GM21619 (cell line): ENCODE results near the gene FOXI3.

ENCODE experiments used
- ATAC-seq: cut with Tn5 transposase; IDR thresholded peaks from one replicate; pipeline ENCODE4 v1.9.1; 2021; ENCODE audit not compliant: unreplicated experiment

The FOXI3 gene

DNA sequence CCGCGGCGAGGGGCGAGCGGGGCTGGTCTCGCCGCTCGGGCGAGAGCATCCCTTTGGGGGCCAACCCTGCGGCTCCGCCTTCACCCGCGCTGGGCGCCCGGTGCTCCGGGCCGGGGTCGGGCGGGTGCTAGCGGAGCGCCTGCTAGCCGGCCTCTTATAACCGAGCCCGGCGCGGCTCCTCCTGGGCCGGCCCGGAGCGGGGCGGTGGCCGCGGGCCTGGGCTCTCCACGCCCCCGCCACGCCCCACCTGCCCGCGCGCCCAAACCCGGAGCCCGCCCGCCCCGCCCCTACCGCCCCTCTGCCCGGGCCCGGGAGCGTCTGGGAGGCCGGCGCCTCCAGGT lies at the start of gene FOXI3:
FOXI3 (minus strand) TSS at position 129 of the 341 bp plus-strand sequence. CDS start 158 bp downstream, outside the sequence.
- no peak for ATAC-seq

DNA sequence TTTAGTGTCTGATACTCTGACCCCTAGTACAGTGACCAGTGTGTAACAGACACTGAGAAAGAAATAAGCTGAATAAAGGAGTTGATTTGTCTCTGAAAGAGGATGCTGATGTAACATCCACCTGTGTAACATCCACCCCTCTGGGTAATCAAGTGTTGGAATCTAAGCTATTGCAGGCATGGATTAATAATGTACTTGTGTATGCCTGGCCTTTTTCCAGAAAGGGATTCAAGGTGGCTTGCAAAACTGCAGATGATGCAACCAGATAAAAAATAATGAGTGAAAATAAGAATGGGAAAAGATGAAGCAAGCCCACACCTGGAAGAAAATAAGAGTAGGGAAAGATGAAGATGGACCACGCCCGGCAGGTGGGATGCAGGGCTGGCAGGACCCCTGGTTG lies 48.2 kb upstream of the FOXI3 start:
- no peak for ATAC-seq

DNA sequence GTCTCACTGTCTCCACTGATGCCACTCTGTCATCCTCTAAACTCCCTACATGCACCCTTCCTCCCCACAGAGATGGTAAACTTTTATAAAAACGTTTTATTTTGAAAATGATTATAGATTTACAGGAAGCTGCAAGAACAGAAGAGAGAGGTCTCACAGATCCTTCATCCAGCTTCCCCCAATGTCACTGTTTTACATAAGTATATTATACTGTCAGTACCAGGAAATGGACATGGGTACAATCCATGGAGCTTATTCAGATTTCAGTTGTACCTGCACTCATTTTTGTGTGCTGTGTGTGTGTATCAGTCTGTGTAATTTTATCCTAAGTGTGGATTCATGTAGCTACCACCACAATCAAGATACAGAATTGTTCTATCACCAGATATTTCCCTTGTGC lies 46.7 kb upstream of the FOXI3 start:
- ATAC-seq: no peak

DNA sequence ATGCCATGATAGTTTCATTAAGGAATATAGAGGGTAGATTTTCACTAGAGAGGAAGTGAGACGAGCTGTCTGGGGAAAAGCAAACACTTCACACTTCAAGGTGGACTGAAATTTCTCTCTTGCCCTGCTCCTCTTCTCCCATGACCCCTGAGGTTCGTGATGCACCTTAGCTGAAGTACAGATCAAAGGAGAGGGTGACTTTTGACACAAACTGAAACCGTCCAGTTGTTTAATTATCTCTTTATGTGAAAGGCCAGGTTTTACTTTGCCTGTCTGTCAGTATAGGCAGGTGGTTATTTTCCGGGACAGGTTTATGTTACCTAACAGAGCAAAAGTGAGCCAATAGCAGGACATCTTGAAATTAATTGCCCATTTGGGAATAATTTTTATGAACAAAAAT lies 41.0 kb upstream of the FOXI3 start:
- no peak for ATAC-seq

DNA sequence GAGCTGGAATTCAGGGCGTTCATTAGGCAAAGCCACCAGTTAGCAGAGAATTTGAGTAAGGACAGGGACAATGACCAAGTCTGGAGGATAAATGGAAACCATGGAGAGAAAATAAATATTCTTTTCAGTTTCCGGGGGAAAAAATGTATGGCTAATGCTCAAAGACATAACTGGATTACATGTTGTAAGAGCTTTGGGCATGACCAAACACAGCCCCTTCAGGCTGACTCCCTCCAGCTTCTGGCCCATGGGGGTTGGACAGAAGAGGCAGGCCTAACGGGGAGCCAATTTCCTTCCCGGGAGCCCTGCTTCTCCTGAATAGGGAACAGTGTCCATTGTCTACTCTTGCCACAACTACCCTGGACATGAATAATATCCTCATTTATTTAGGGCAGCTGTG lies 39.5 kb upstream of the FOXI3 start:
- no peak for ATAC-seq

DNA sequence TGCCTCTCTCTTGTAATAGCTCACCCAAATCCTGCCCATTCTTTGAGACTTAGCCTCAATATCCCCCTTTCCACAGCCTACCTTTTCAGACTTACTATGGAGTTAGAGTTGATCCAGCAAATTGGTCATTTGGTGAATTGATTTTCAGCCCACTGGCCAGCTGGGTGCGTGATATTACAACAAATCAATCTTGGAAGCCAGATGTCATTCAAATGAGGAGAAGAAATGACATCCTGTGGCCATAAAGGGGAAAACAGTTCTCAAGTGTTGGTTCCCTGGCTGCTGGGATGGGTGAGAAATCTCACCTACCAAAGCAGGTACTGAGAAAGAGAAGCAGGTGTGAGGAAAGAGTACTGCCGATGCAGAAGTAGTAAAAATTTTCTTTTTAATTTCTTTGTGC lies 36.7 kb upstream of the FOXI3 start:
- ATAC-seq: no peak

DNA sequence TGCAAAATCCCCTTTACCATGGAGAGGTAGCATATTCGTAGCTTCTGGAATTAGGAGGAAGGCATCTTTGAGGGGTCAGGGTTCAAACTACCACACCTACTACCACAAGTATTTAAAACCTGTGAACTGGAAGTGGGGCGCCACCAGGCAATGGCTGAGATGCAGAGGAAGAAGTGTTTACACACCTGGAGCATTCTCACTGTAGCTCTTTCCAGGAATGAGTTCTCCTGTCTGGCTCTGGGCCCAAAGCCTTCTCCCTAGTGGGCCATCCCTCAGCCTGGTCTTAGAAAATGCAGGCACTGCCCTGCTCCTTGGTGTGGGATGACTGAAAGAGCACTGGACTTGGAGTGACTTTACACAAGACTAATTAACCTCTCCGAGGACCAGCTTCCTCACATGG lies 30.7 kb upstream of the FOXI3 start:
- ATAC-seq: no peak

DNA sequence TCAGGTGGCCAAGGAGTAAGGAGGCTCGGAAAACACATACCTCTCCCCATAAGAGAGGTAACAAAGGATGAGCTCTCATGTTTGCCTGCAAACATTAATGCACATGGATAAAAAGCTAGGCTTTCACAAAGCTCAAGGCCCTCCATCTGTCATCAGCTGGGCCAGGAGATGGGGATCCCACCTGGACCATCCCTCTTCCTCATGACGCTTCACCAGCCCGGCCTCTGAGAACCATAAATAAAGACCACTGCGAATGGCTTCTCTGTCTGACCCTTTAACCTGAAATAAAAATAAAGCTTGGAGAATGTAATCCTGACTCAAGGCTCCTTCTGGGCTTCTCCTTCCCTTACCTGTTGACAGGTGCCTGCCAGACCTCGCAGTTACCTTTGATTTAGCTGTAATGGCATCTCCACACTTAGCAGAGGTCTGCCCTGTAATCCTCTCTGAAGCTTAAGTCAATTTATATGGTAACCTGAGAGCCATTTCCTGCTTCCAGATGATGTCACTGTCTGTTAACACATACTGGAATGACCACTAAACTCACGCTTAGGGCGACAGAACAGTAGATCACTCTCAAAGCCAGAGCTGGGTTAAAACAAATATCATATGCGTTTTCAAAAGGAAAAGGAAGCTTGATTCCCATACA lies 29.3 kb upstream of the FOXI3 start:
- no peak for ATAC-seq

DNA sequence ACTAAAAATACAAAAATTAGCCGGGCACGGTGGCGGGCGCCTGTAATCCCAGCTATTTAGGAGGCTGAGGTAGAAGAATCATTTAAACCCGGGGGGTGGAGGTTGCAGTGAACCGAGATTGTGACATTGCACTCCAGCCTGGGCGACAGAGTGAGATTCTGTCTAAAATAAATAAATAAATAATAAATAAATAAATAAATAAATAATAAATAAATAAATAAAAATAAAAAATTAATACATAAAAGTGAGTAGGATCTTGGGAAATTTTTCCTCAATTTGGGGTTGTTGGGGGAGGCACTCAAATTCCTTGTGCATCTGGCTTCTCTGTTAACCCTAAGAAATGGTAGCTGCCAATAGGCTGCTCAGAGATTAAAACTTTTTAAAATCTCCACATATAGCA lies 20.3 kb upstream of the FOXI3 start:
- no peak for ATAC-seq

DNA sequence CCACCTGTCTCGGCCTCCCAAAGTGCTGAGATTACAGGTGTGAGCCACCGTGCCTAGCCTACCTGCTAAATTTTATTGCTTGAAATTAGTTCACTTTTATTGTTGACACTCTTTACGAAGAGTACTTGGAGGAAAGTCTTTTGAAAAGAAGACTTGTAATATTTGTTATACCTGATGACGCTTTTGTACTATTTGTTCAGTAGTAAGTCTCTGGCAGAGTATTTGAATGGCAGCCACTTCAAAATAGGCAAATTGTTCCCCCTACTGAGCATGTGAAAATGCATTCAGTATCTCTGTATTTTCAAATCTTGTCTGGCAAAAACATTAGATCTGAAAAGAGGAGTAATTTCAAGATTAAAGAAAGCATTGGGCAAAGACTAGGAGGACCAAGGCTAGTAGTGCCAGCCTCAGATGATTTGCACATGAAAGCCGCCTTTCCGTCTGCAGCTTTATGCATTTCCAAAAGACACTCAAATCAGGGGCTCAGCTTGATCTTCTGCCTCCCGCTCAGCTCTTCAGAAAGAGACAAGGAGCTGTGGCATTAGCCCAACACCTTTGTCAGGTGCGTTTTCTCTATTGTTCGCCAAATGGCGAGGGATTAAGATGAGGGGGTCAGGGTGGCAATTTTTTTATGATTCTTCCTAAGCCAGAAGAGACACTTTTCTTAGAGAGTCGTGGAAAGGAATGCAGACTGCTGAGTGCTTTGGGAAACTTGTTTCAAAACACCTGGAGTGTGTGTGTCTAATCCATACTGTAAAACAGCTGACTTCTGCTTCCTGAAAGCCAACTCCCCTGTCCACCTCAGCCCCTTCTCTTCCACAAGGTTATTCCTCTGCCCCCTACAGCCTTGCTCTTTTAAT lies 18.8 kb upstream of the FOXI3 start:
- ATAC-seq: no peak

DNA sequence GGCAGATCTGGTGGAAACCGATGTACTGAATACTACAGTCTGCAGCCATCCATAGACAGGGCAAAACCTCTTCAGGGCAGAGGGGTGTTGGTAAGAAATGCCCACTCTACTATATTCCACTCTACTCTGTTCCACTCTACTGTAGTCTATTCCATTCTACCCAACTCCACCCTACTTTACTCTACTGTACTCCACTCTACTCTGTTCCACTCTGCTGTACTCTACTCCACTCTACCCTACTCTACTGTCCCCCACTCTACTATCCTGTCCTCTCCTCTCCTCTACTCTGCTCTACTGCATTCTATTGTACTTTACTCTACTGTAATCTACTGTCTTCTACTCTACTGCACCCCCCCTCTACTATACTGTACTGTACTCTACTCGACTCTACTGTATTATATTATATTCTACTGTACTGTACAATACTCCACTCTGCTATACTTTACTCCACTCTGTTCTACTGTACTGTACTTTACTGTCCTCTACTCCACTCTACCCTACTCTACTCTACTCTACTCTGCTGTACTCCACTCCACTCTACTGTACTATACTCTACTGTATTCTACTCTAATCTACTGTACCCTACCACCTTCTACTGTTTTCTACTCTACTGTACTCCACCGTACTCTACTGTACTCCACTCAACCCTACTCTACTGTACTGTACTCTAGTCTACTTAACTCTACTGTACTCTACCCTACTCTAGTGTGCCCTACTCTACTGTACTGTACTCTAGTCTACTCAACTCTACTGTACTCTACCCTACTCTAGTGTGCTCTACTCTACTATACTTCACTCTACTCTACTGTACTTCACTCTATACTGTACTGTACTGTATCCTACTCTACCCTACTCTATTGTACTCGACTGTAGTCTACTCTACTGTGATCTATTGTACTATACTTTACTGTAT lies 17.0 kb upstream of the FOXI3 start:
- ATAC-seq: no peak

DNA sequence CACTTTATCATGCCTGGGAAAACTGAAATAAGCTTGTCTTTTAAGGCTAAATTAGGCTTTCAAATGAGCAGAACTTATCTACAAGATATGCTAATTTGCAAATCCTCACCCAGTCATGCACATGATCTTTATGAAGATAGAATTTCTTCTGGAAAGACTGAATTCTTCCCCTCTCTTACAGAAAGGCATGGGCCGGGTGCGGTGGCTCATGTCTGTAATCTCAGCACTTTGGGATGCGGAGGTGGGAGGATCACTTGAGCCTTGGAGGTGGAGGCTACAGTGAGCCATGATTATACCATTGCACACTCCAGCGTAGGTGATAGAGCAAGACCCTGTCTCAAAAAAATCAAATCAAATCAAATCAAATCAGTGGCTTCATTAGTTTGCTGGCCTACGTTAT lies 11.7 kb upstream of the FOXI3 start:
- no peak for ATAC-seq

DNA sequence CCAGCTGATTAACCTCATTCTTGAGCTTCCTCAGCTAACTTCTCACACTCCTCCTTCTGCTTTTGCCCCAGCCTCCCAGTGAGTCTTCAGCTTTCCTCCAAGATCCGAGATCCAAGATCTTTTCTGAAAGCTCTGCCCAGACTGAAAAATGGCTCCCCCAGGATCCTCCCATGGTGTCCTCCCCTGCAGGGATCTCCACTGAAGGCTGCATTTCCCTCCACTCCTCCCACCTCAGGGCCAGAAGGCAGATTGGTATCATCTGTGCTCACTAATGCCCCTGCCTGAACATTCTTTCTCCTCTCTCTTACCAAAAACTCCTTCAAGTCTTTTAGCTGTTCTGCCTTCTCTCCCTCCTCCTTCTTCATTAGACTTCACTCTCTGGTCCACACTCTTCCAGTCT lies 6.1 kb upstream of the FOXI3 start:
- no peak for ATAC-seq

DNA sequence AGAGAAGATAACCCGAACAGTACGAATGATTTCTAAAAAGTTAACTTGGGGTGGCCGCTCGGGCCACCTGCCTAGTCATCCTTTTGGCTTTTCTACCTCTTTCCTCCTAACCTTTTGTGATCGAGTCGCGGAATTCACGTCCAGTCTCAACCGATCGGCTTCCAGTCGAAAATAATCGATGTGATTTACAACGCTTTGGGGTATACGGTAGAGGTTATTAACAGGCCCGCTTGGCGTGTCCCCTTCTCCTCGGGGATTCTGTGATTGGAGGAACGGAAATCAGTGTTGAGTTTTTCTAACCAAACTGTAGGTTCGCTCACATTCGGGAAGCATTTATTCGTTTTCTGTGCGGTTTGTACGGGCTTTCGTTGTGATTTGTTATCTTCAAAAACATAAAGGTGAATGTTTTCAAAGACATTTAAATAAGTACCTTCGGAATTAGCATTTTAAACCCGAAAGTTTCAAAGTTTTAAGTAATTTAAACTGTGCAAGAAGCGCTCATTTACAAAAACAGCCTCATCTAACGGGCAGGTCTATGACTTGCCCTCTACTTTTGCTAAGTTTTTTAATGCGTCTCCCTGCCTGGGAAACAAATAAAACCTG lies 588 bp upstream of the FOXI3 start:
- ATAC-seq: no peak

DNA sequence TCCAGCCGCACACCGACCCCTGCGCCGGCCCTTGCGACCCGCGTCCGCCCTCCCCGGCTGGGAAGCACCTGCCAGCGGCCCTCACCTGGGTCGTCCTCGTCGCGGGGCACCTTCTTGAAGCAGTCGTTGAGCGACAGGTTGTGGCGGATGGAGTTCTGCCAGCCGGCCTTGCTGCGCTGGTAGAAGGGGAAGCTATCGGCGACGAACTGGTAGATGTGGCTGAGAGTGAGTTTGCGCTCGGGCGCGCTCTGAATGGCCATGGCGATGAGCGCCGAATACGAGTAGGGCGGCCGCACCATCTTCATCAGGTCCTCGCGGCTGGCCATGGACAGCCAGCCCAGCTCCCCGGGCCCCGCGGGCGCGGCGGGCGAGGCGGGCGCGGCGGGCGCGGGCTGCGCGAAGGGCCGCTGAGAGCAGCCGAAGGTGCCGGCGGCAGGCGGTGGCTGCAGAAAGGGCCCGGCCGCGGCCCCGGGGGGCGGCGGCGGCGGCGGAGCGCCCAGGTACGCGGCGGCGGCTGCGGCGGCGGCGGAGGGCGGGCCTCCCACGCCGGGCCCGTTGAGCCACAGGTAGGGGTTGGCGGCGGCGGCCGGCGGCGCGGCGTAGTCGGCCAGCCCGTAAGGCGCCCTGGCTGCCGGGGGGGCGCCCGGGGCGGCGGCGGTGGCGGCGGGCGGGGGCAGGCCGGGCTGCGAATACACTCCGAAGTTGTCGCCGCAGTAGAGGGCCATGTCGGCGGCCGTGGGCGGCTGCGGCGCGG lies 505 bp downstream of the FOXI3 start:
- ATAC-seq: no peak

DNA sequence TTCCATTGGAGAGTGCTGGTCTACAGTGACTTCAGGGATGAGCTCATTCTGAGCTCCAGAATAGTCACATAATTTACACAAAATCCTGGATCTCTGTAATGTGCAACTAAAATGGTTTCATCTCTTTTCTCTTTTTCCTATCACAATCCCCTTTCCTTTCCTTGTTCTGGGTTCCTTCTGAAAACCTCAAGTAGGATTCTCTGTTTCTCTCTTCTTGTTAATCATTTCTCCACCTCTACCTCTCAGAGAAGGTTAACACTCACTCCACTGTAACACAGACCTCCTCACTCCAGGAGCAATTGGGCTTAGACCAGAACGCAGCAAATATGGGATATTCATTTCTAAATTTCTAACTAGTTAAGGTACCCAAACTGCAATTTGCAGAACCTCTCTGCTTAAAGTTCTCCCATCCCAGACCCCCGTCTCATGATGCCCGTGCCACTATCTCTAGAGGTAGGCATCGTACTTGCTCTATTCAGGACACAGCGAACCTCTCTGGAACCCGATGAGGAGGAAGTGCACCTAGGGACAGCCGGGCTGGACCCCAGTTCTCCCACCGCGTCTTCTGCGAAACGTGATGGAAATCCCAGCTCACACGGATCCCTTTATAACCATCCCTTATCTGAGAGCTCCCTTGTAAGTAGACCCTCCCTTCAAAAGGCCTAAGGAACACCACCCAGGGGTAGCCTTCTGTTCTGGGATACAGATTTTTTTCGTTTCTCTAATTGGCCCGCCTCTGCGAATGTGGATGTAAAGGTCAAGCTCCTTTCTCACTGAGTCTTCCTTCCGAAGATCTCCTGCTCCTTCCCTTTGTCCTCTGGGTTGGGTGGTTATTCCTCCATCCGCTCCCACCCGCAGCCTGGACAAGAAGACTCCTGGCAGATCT lies 1.3 kb downstream of the FOXI3 start:
- ATAC-seq: no peak

DNA sequence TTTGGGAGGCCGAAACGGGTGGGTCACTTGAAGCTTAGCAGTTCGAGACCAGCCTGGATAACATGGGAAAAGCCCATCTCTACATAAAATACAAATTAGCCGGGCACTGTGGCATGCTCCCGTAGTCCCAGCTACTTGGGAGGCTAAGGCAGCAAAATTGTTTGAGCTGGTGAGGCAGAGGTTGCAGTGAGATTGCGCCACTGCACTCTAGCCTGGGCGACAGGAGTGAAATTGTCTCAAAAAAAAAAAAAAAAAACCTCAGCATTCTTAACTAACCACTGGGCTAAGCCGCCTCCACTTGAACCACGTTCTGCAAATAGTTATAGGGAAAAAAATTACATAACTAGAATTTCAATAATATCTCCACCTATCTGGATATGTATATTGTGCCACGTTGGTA lies 2.3 kb downstream of the FOXI3 start:
- ATAC-seq: no peak

DNA sequence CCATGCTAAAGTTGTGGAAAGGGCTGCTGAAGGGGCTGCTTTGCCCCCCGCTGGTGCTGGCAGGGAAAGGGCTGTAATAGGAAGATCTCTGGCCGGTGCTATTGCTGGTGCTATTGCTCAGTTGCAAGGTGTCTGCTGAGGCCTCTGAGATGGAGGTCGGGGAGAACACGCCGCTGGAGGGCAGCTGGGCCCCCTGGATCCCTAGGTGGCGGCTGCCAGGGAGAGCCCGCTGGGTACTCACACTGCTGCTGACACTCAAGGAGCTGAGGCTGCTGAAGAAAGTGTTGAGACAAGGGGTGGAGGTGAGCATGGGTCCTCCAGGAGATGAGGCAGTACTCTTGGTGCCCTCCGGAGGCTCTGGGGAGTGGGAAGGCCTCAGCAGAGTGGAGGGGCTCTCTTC lies 4.2 kb downstream of the FOXI3 start:
- no peak for ATAC-seq

DNA sequence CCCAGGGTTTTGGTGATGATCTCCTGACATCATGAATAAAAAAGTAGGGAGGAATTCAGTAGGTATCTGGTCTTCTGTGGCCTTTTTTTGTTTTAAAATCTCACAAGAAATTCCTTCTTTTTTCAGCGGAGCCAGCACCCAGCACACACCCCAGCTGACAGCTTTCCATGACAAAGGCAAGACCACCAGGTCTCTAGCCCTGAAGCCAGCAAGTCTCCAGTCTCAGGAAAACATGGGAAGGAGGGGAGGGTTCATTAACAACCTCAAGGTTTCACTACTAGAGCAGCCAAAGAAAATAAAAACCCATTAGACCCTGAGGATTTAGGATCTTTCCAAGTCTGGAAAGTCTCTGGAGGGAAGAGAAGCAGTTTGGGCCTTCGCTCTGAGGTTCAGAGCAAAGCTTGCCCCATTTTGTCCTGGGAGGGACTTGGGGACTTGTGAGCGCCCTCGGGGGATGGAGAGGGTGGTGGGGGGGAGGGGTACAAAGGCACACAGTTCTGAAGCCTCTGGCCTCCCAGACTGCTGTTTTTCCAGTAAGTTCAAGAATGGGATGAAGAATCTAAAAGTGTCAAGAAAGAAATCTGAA lies 9.0 kb downstream of the FOXI3 start:
- no peak for ATAC-seq
